ENCODE measurements around the gene LRRC34. TPM values are rescaled to one million over a fixed set of nuclear protein-coding genes. Genes with fewer than 3 reads are reported as not detected.

Gene LRRC34
- total and polyA plus RNA-seq, 10 of the 15 experiments (the other 5 are each of a cell fraction or from before 2014, with no cell fraction given): 0.24 to 3.7 (median 1.7) TPM

DNA sequence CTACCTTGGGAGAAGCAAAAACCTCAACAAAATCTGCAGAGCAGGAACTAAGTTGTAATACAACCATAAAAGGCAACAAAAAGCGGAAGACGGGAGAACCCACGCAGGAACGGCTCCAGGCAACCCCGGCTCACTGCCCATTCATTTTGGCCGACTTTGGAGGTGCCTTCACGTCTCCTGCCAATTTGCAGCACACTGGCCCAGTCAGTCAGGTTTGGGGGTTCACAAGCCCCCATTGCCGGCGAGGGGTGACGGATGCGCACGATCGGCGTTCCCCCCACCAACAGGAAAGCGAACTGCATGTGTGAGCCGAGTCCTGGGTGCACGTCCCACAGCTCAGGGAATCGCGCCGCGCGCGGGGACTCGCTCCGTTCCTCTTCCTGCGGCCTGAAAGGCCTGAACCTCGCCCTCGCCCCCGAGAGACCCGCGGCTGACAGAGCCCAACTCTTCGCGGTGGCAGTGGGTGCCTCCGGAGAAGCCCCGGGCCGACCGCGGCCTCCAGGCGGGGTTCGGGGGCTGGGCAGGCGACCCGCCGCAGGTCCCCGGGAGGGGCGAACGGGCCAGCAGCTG, 48.3 kb downstream of the LRRC34 start:
- DNase-seq (ENCODE audit: low read depth, low spot score): peak; percentile 41
- ChIA-PET POLR2A (interaction anchor here (1.0 to 1.2 kb wide), 2 partner anchors 8 to 459 kb away, joined by 3 read pairs; no protein-coding TSS in a partner anchor), RAD21 (ENCODE audit: unreplicated experiment) (interaction anchor here (0.7 to 2.1 kb wide), 3 partner anchors 8 to 649 kb away, joined by 3 to 5 read pairs (median 4); no protein-coding TSS in a partner anchor), SMC1A (ENCODE audit: uncharacterized antibody, unreplicated experiment) (interaction anchor here (0.9 to 2.8 kb wide), 7 partner anchors 9 to 179 kb away, joined by 3 to 10 read pairs (median 4); partner anchors contain the start of genes LRRC34 and LRRIQ4), CTCF (interaction anchor here (1.7 to 2.7 kb wide), 5 partner anchors 8 to 649 kb away, joined by 3 to 27 read pairs (median 8); no protein-coding TSS in a partner anchor)
- Histone ChIP-seq H4K20me1 (ENCODE audit: control insufficient read depth, insufficient read depth) (no peaks in the 10 kb centered on the region), H3K4me1 (ENCODE audit: control insufficient read depth, insufficient read depth, low read length) (0 out of 2 replicates have a peak, but pooled peaks cover 1% of the 10 kb centered on the region), H3K4me3 (peak overlapping the region; percentile 68), H3K4me2 (ENCODE audit: control insufficient read depth, insufficient read depth) (peak overlapping the region; percentile 90), H3K79me2 (ENCODE audit: control insufficient read depth, insufficient read depth, low read length) (no peaks in the 10 kb centered on the region), H3K9me3 (replicated peaks; ENCODE audit: control insufficient read depth, insufficient read depth, low read length) (no peaks in the 10 kb centered on the region; the same call in 2 of the 3 replicates), H3K36me3 (ENCODE audit: control insufficient read depth in 2 of 2, insufficient read depth in 2 of 2, low read length in 1 of 2) (no peaks in the 10 kb centered on the region), H3K27me3 (replicated peaks in 1 of 2; ENCODE audit: control insufficient read depth in 2 of 2, insufficient read depth in 2 of 2, low read length in 1 of 2) (no peaks in the 10 kb centered on the region), H3K27ac (ENCODE audit: control insufficient read depth, insufficient read depth) (peak overlapping the region; percentile 71), H2AFZ (ENCODE audit: control insufficient read depth, low read depth, low read length) (peak overlapping the region; percentile 78), H3K9ac (ENCODE audit: control insufficient read depth, insufficient read depth, low read length) (peak overlapping the region; percentile 76)
- peak; percentile 74 for ATAC-seq
- FAIRE-seq: peak; percentile 62
- intact Hi-C loops (cut with micrococcal nuclease; ENCODE audit: unreplicated experiment) (loop anchor here (5.0 kb wide), 4 partner anchors 203 to 418 kb away; partner anchors contain the start of genes GPR160, PHC3 and SEC62), in situ Hi-C loops (cut with MboI) (no loop called here)
- BruUV-seq (replicated peaks): TSS peak; percentile 99
- under 1% methylated on average over 43 of the region's 46 CpGs for WGBS (ENCODE audit: insufficient coverage, insufficient replicate concordance, low lambda C conversion rate, missing lambda C conversion rate)
- no peak for TF ChIP-seq ZSCAN29 (IDR thresholded peaks at IDR 0.05)
- no peak for TF ChIP-seq ZNF274 (IDR thresholded peaks at IDR 0.05; ENCODE audit: insufficient read depth, insufficient read length)
- TF ChIP-seq, protein P1, sequence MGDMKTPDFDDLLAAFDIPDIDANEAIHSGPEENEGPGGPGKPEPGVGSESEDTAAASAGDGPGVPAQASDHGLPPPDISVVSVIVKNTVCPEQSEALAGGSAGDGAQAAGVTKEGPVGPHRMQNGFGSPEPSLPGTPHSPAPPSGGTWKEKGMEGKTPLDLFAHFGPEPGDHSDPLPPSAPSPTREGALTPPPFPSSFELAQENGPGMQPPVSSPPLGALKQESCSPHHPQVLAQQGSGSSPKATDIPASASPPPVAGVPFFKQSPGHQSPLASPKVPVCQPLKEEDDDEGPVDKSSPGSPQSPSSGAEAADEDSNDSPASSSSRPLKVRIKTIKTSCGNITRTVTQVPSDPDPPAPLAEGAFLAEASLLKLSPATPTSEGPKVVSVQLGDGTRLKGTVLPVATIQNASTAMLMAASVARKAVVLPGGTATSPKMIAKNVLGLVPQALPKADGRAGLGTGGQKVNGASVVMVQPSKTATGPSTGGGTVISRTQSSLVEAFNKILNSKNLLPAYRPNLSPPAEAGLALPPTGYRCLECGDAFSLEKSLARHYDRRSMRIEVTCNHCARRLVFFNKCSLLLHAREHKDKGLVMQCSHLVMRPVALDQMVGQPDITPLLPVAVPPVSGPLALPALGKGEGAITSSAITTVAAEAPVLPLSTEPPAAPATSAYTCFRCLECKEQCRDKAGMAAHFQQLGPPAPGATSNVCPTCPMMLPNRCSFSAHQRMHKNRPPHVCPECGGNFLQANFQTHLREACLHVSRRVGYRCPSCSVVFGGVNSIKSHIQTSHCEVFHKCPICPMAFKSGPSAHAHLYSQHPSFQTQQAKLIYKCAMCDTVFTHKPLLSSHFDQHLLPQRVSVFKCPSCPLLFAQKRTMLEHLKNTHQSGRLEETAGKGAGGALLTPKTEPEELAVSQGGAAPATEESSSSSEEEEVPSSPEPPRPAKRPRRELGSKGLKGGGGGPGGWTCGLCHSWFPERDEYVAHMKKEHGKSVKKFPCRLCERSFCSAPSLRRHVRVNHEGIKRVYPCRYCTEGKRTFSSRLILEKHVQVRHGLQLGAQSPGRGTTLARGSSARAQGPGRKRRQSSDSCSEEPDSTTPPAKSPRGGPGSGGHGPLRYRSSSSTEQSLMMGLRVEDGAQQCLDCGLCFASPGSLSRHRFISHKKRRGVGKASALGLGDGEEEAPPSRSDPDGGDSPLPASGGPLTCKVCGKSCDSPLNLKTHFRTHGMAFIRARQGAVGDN (IDR thresholded peaks at IDR 0.05): no peak; the same call in 1 of the 2 replicates
- peak in 1 of 2 experiments; percentile 43; a peak in 1 of 4 replicates for TF ChIP-seq BHLHE40 (IDR thresholded peaks at IDR 0.05; ENCODE audit: borderline replicate concordance in 1 of 2, low read depth in 2 of 2, low read length in 1 of 2)
- TF ChIP-seq TCF12 (IDR thresholded peaks at IDR 0.05; ENCODE audit: low read depth, low read length): no peak
- TF ChIP-seq ZNF207 (IDR thresholded peaks at IDR 0.05; ENCODE audit: borderline replicate concordance): peak; percentile 34; the same call in 1 of the 2 replicates
- TF ChIP-seq RCOR1 (conservative IDR thresholded peaks at IDR 0.05; ENCODE audit: low read depth, low read length): no peak
- no peak for TF ChIP-seq SUZ12 (IDR thresholded peaks at IDR 0.05; ENCODE audit: unreplicated experiment)
- 0 out of 3 replicates have a peak, but pooled peaks have one; percentile 75 for TF ChIP-seq POU2F2 (IDR thresholded peaks at IDR 0.05; ENCODE audit: borderline replicate concordance, low read depth, low read length)
- no peak for TF ChIP-seq MTA3 (IDR thresholded peaks at IDR 0.05; ENCODE audit: borderline replicate concordance, low read length)
- 0 out of 2 replicates have a peak, but pooled peaks have one; percentile 68 for TF ChIP-seq BACH1 (IDR thresholded peaks at IDR 0.05; ENCODE audit: borderline replicate concordance)
- no peak for TF ChIP-seq ETV6 (conservative IDR thresholded peaks at IDR 0.05 in 1 of 2, IDR thresholded peaks at IDR 0.05 in 1 of 2; ENCODE audit: borderline replicate concordance in 1 of 2, low read depth in 1 of 2)
- TF ChIP-seq SIN3A (IDR thresholded peaks at IDR 0.05; ENCODE audit: low read depth, low read length): no peak
- TF ChIP-seq GABPA (IDR thresholded peaks at IDR 0.05; ENCODE audit: low read depth): no peak
- peak; percentile 97 to 99 for TF ChIP-seq SRF (IDR thresholded peaks at IDR 0.05; ENCODE audit: low read depth in 2 of 2, low read length in 2 of 2)
- TF ChIP-seq HDAC2 (IDR thresholded peaks at IDR 0.05): no peak
- TF ChIP-seq IKZF2 (IDR thresholded peaks at IDR 0.05): peak; percentile 35 to 50; a peak in 3 of 4 replicates
- 0 out of 2 replicates have a peak, but pooled peaks have one; percentile 64 for TF ChIP-seq IKZF1 (conservative IDR thresholded peaks at IDR 0.05)
- TF ChIP-seq PML (IDR thresholded peaks at IDR 0.05; ENCODE audit: low read length): 0 out of 2 replicates have a peak, but pooled peaks have one; percentile 44
- TF ChIP-seq CBFB (IDR thresholded peaks at IDR 0.05; ENCODE audit: low read depth): no peak
- no peak for TF ChIP-seq BRCA1 (IDR thresholded peaks at IDR 0.05; ENCODE audit: low read depth, low read length)
- no peak for TF ChIP-seq MYB (IDR thresholded peaks at IDR 0.05; ENCODE audit: borderline replicate concordance, low read depth, low read length)
